Measurements from ENCODE around the gene ACP1.

GRCh38 chr2:234421-234820 lies 30.3 kb upstream of the ACP1 start:
- TF ChIP-seq EP300 (IDR thresholded peaks at IDR 0.05) (no peak), POLR2A (IDR thresholded peaks at IDR 0.05) (no peak)
